Adrenal gland (tissue), 12 donors: ENCODE measurements around the gene ADGRF1. TPM values are rescaled to one million over a fixed set of nuclear protein-coding genes. Genes with fewer than 3 reads are reported as not detected.
"Not testable (repeated sequence)": the region's sequence is repeated elsewhere in the genome, so short reads cannot be mapped to it uniquely, and the experiment has no call there.

Experiments
- DNase-seq, 7 donors: peaks; one replicate each; pipeline ENCODE4 v3.0.0-alpha.2; 2019 to 2020
- H3K27ac ChIP-seq, 5 donors: fragments of 200-600 bp; sonication (generic) in 4 of 5; 1 replicate in 3 of 5; 2 replicates in 2 of 5; pipeline versions ENCODE4 v1.5.1 to v1.8.0; 2016 to 2020; ENCODE audit warnings: mild to moderate bottlenecking in 1 of 5
- H3K27me3 ChIP-seq: fragments of 200-600 bp; 2 replicates; pipeline ENCODE4 v1.8.0; 2021
- H3K36me3 ChIP-seq, 2 donors: fragments of 200-600 bp; replicated peaks in 1 of 2; 1 replicate in 1 of 2; 2 replicates in 1 of 2; pipeline versions ENCODE4 v1.5.1 to v1.8.0; 2018 to 2022
- H3K4me1 ChIP-seq, 2 donors: fragments of 200-600 bp; replicated peaks in 1 of 2; 1 replicate in 1 of 2; 2 replicates in 1 of 2; pipeline versions ENCODE4 v1.5.1 to v1.8.0; 2018 to 2021
- H3K4me3 ChIP-seq, 4 donors: fragments of 200-600 bp; sonication (generic) in 3 of 4; one replicate each; pipeline ENCODE4 v1.5.1; 2016 to 2018
- H3K9me3 ChIP-seq, 3 donors: fragments of 200-600 bp; sonication (generic) in 1 of 3; replicated peaks in 1 of 3; 1 replicate in 2 of 3; 2 replicates in 1 of 3; pipeline versions ENCODE4 v1.5.1 to v1.8.0; 2016 to 2021
- POLR2A ChIP-seq, 2 donors: fragments of 450-650 bp; IDR thresholded peaks; one replicate each; pipeline ENCODE4 v1.6.1; 2017; ENCODE audit warnings: antibody characterized with exemption in 2 of 2, mild to moderate bottlenecking in 2 of 2, moderate library complexity in 1 of 2
- WGBS, 4 donors: extraction: QIAGEN DNeasy Blood & Tissue Kit in 2 of 4; methylation state at CpG; one replicate each; pipeline versions ENCODE4 v1.1.5 to v1.1.7; 2013 to 2017; 5-methylcytosine and 5-hydroxymethylcytosine counted together
- intact Hi-C, 2 donors: fragments of 100-400 bp; cut with DNase I; formaldehyde crosslinking; loops; one replicate each; pipeline versions ENCODE4 v1.14.1 to v1.15.0; 2022 to 2023
- polyA plus RNA-seq, 3 donors: library from polyadenylated mRNA; stranded (reverse); fragments of 200-250 nt in 2 of 3; fragments of 350-450 nt in 1 of 3; fragmentation: Illumina TruSeq in 1 of 3; extraction: RNeasy Lipid Tissue Mini Kit (QIAGEN cat#74804) in 1 of 3; gene quantifications; one replicate each; pipeline ENCODE4 v1.2.3, GENCODE V29; 2013 to 2014
- total RNA-seq, 9 donors: library from RNA; depleted of rRNA in 4 of 9; stranded (reverse); fragments of >200 nt in 4 of 9; fragments of 120-200 nt in 1 of 9; fragmentation: NEBNext Ultra II Directional in 1 of 9; extraction: Animal tissue kit (Norgen Biotek cat#: 25700) in 1 of 9; gene quantifications; one replicate each; pipeline versions ENCODE4 v1.1.0 to v1.2.4, GENCODE V29; 2013 to 2023
- TF ChIP-seq, protein P1 (sequence below), 6 experiments: fragments of 450-650 bp in 4 of 6; fragments of 200-600 bp in 2 of 6; sonication (generic) in 1 of 6; IDR thresholded peaks; 1 replicate in 5 of 6; 2 replicates in 1 of 6; pipeline versions ENCODE4 v1.5.1 to v1.8.0; 2016 to 2021; ENCODE audit warnings: antibody characterized with exemption in 6 of 6, mild to moderate bottlenecking in 2 of 6, moderate library complexity in 1 of 6
- donor health status: healthy with polysubstance abuse.
- donor health status: Bipolar disorder and iron deficiency.
- donor health status: DM: yes; HTN: yes; CAD: no.
- donor health status: DM: no; HTN: no; CAD: no.
- donor health status: DM: no; HTN: no; CAD: no.
- donor health status: DM: yes; HTN: yes; CAD: no.

ADGRF1 gene
- total and polyA plus RNA-seq, 12 donors, result under 0.01 to 0.25 (median 0.22) TPM; not detected in 7

DNA sequence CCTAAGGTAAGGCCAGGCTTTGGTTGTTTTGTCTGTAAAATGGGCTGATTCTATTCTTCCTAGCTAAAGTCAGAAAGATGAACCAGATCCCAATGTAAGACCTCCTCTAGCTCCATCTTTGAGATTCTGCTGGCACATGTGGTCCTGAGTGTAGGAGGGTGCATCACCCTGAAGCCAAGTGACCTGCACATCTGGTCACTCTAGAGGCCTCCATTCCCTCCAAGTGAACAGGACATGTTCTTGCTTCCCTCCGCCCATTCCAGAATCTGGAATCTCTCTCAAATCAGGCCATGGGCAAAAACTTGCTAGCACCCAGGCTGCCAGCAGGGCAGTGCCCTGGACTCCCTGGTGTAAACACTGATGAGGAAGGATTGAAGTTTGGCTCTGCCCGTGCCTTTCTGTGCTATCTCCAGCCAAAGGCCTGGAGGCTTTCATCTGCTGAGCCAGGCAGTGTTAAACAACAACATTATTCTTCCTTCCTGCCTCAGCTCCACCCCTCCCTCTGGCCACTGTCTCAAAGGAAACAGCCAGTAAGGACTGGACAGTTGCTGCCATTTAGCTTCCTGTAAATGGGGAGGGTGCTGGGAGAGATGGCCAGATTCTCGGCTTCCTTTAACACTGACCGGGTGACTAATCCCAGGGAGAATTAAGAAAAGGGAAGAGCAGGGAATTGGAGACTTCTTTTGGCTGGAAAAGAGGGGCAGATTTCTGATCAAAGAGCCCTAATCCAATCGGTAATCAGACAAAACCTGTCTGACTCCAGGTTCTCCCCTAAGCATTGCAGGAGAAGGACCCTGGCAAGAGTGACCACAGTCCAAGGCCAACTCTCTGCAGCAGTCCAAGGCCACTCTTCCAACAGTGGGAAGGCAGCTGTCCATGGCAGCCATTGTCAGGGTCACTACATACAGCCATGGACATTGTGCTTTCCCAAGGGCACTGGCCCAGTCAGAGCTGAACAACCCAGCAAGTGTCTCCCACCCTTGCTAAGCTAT lies 19.5 kb upstream of the ADGRF1 start:
- peak in 6 of 7 donors; percentile 18 to 62 (median 28) for DNase-seq
- H3K27me3 ChIP-seq, result no peaks in the 10 kb centered on the region
- H3K36me3 ChIP-seq, result no peaks in the 10 kb centered on the region
- WGBS, 4 donors, result 37 to 53% (median 42%) methylated on average over 5 of the region's 5 CpGs
- intact Hi-C loops, result no loop called here
- peaks cover 0 to 9% of the 10 kb centered on the region in 2 donors for H3K4me1 ChIP-seq
- peak overlapping the region in 1 of 5 donors; percentile 34 for H3K27ac ChIP-seq
- H3K4me3 ChIP-seq, result no peak overlapping the region
- TF ChIP-seq, protein P1, sequence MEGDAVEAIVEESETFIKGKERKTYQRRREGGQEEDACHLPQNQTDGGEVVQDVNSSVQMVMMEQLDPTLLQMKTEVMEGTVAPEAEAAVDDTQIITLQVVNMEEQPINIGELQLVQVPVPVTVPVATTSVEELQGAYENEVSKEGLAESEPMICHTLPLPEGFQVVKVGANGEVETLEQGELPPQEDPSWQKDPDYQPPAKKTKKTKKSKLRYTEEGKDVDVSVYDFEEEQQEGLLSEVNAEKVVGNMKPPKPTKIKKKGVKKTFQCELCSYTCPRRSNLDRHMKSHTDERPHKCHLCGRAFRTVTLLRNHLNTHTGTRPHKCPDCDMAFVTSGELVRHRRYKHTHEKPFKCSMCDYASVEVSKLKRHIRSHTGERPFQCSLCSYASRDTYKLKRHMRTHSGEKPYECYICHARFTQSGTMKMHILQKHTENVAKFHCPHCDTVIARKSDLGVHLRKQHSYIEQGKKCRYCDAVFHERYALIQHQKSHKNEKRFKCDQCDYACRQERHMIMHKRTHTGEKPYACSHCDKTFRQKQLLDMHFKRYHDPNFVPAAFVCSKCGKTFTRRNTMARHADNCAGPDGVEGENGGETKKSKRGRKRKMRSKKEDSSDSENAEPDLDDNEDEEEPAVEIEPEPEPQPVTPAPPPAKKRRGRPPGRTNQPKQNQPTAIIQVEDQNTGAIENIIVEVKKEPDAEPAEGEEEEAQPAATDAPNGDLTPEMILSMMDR (IDR thresholded peaks at IDR 0.05), result no peak
- no peak for TF ChIP-seq POLR2A (IDR thresholded peaks at IDR 0.05)
- no peaks in the 10 kb centered on the region for H3K9me3 ChIP-seq

DNA sequence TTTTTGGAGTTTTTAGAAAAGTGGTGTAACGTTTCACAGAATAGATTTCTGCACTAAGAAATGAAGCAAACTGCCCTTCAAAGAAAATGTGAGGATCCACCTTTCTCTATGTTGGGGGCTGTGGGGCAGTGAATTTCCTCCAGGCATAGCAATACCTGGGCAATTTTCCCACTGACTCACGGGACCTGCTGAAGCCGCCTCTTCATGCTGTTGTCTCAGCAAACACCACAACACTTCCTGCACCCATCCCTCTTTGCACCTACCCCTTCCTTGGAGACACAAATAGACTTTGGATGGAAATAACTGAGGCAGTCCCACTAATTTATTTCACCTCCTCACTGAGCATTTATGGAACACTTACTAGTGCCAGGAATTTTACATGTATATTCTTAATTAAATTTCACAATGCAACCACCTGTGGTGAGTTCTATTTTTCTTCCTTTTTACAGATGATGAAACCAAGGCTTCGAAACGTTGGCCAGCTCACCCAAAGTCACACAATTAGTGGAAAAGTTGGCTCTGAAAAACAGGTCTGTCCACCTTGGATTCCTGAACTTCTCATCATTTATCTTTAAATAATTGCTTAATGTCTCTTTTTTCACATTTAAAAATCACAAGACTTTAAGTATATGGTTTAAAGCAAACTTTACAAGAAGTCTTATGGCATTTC lies 17.2 kb upstream of the ADGRF1 start:
- peaks cover 0 to 9% of the 10 kb centered on the region in 2 donors for H3K4me1 ChIP-seq
- TF ChIP-seq POLR2A (IDR thresholded peaks at IDR 0.05), result no peak
- TF ChIP-seq, protein P1 (IDR thresholded peaks at IDR 0.05), result no peak
- intact Hi-C loops, result no loop called here
- no peak overlapping the region for H3K27ac ChIP-seq
- WGBS, 4 donors, result 69 to 83% (median 76%) methylated on average over 5 of the region's 5 CpGs
- H3K4me3 ChIP-seq, result no peak overlapping the region
- no peaks in the 10 kb centered on the region for H3K9me3 ChIP-seq
- no peaks in the 10 kb centered on the region for H3K27me3 ChIP-seq
- no peaks in the 10 kb centered on the region for H3K36me3 ChIP-seq
- DNase-seq, result no peak

DNA sequence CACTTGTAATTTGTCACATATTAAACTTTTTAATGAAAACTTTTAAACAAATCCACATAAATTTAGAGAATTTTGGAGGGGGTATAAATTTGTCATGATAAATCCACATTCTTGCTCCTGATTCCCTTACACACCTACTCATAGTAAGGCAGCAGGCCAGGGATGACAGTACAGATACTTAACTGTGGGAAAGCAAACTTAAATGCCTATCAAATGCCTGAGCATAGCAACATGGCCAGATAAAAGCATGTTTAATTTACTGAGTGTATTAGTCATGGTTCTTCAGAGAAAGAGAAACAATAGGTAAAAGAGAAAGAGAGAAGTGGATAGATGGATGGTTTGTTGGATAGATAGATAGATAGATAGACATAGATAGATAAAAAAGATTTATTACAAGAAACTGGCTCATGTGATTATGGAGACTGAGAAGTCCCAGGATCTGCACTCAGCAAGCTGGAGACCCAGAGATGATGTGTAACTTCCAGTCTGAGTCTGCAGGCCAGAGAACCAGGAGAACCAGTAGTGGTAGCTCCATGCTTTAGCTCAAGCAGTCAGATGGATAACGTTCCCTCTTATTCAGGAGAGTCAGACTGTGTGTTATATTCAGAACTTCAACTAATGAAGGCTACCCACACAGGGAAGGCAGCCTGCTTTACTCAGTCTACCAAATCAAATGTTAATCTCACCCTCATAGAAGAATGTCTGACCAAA lies 15.9 kb upstream of the ADGRF1 start:
- 67 to 85% (median 75%) methylated on average over 1 of the region's 1 CpG for WGBS, 4 donors
- H3K36me3 ChIP-seq, result no peaks in the 10 kb centered on the region
- H3K9me3 ChIP-seq, result no peaks in the 10 kb centered on the region
- no peak overlapping the region for H3K27ac ChIP-seq
- intact Hi-C loops, result no loop called here
- no peaks in the 10 kb centered on the region for H3K27me3 ChIP-seq
- peaks cover 0 to 9% of the 10 kb centered on the region in 2 donors for H3K4me1 ChIP-seq
- TF ChIP-seq POLR2A (IDR thresholded peaks at IDR 0.05), result no peak
- TF ChIP-seq, protein P1 (IDR thresholded peaks at IDR 0.05), result no peak
- no peak for DNase-seq
- no peak overlapping the region for H3K4me3 ChIP-seq

DNA sequence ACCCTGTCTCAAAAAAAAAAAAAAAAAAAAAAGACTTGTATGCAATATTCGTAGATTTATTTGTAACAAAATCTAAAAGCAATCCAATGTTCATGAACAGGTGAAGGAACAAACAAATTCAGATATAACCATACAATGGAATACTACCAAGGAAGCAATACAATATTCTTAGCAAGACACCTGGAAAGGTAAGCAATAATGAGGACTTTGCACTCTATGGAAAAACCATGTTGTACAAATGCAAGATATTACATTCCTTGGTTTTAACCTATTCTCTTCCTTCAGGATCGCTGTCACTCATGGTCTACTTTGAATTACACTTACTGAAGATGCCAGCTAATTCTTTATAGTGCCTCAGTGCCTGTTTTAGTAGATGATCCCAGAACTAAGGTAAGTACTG lies 14.7 kb upstream of the ADGRF1 start:
- intact Hi-C loops, result no loop called here
- WGBS, 4 donors, result 81 to 97% (median 94%) methylated on average over 2 of the region's 2 CpGs

DNA sequence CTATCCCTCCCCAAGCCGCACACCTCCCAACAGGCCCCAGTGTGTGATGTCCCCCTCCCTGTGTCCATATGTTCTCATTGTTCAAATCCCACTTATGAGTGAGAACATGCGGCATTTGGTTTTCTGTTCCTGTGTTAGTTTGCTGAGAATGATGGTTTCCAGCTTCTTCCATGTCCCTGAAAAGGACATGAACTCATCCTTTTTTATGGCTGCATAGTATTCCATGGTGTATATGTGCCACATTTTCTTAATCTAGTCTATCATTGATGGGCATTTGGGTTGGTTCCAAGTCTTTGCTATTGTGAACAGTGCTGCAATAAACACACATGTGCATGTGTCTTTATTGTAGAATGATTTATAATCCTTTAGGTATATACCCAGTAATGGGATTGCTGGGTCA lies 12.2 kb upstream of the ADGRF1 start:
- 92 to 97% (median 94%) methylated on average over 2 of the region's 2 CpGs for WGBS, 4 donors
- DNase-seq, H3K36me3 ChIP-seq, H3K27me3 ChIP-seq, H3K27ac ChIP-seq, H3K4me3 ChIP-seq, intact Hi-C loops, H3K9me3 ChIP-seq, H3K4me1 ChIP-seq: not testable (repeated sequence)

More for the DNA sequence above, 14.7 kb upstream of the ADGRF1 start:
- TF ChIP-seq POLR2A (IDR thresholded peaks at IDR 0.05), result no peak
- TF ChIP-seq, protein P1 (IDR thresholded peaks at IDR 0.05), result no peak
- no peaks in the 10 kb centered on the region for H3K27me3 ChIP-seq
- no peaks in the 10 kb centered on the region for H3K9me3 ChIP-seq
- no peaks in the 10 kb centered on the region for H3K36me3 ChIP-seq
- DNase-seq, result no peak
- no peak overlapping the region for H3K4me3 ChIP-seq
- H3K4me1 ChIP-seq, result peaks cover 0 to 7% of the 10 kb centered on the region in 2 donors
- no peak overlapping the region for H3K27ac ChIP-seq
